OCI-LY3 (cell line): ENCODE measurements around the gene AGPAT4.

Experiments used
- H2AFZ ChIP-seq: fragments of 200-600, 300-600 bp; shearing (Covaris generic); 2 replicates; pipeline ENCODE4 v1.6.0; 2014; ENCODE audit warnings: antibody characterized with exemption, low read depth, low read length
- H3K27ac ChIP-seq: fragments of 200-600, 300-600 bp; sonication (generic); 2 replicates; pipeline ENCODE4 v1.5.1; 2014; ENCODE audit warnings: mild to moderate bottlenecking, low read length, moderate library complexity, mixed read lengths
- H3K27me3 ChIP-seq: fragments of 200-600, 300-600 bp; sonication (generic); 2 replicates; pipeline ENCODE4 v1.6.1; 2014; ENCODE audit warnings: low read depth, low read length, mixed read lengths
- H3K36me3 ChIP-seq: fragments of 200-600, 300-600 bp; sonication (generic); replicated peaks from 2 replicates; pipeline ENCODE3; 2014; ENCODE audit warnings: low read depth, low read length, mixed read lengths
- H3K4me1 ChIP-seq: fragments of 300-600, 200-600 bp; sonication (generic); 2 replicates; pipeline ENCODE4 v1.6.1; 2014; ENCODE audit warnings: low read length, mixed read lengths
- H3K4me2 ChIP-seq: fragments of 200-600, 300-600 bp; sonication (generic); 2 replicates; pipeline ENCODE4 v1.6.1; 2014; ENCODE audit warnings: low read length, mixed read lengths
- H3K4me3 ChIP-seq: fragments of 300-600, 200-600 bp; sonication (generic); 2 replicates; pipeline ENCODE4 v1.5.1; 2014; ENCODE audit warnings: antibody characterized with exemption, mild to moderate bottlenecking, low read length, moderate library complexity
- H3K79me2 ChIP-seq: fragments of 300-600, 200-600 bp; shearing (Covaris generic); 2 replicates; pipeline ENCODE4 v1.6.1; 2014; ENCODE audit warnings: mild to moderate bottlenecking, low read length, mixed read lengths
- H3K9ac ChIP-seq: fragments of 300-600, 200-600 bp; shearing (Covaris generic); 2 replicates; pipeline ENCODE4 v1.6.0; 2014; ENCODE audit warnings: mild to moderate bottlenecking, low read length, moderate library complexity
- H3K9me3 ChIP-seq: fragments of 200-600, 300-600 bp; shearing (Covaris generic); 2 replicates; pipeline ENCODE4 v1.6.1; 2014; ENCODE audit warnings: low read length, mixed read lengths; ENCODE audit not compliant: insufficient read depth
- H4K20me1 ChIP-seq: fragments of 200-600, 300-600 bp; sonication (generic); 2 replicates; pipeline ENCODE4 v1.6.1; 2016; ENCODE audit warnings: low read length, mixed read lengths; ENCODE audit not compliant: insufficient read depth
- EZH2phosphoT487 ChIP-seq: fragments of 200-600 bp; shearing (Covaris generic); IDR thresholded peaks from 2 replicates; pipeline ENCODE4 v1.6.1; 2018; ENCODE audit warnings: antibody characterized with exemption, mixed run types, low read depth
- TF ChIP-seq, protein P1 (sequence below): fragments of 200-600, 300-600 bp; sonication (generic); IDR thresholded peaks from 2 replicates; pipeline ENCODE4 v1.5.1; 2014; ENCODE audit warnings: antibody characterized with exemption, low read length, low read depth

AGPAT4 gene

GRCh38 chr6:161198783-161199460 lies 74.9 kb downstream of the AGPAT4 start:
- H3K27ac ChIP-seq = no peak overlapping the region
- no peaks in the 10 kb centered on the region for H3K79me2 ChIP-seq
- H3K4me2 ChIP-seq = no peak overlapping the region
- H3K4me3 ChIP-seq = no peak overlapping the region
- H3K36me3 ChIP-seq = no peaks in the 10 kb centered on the region
- no peaks in the 10 kb centered on the region for H3K27me3 ChIP-seq
- H4K20me1 ChIP-seq = no peaks in the 10 kb centered on the region
- no peak overlapping the region for H3K9ac ChIP-seq
- H3K9me3 ChIP-seq = no peaks in the 10 kb centered on the region
- TF ChIP-seq, protein P1, sequence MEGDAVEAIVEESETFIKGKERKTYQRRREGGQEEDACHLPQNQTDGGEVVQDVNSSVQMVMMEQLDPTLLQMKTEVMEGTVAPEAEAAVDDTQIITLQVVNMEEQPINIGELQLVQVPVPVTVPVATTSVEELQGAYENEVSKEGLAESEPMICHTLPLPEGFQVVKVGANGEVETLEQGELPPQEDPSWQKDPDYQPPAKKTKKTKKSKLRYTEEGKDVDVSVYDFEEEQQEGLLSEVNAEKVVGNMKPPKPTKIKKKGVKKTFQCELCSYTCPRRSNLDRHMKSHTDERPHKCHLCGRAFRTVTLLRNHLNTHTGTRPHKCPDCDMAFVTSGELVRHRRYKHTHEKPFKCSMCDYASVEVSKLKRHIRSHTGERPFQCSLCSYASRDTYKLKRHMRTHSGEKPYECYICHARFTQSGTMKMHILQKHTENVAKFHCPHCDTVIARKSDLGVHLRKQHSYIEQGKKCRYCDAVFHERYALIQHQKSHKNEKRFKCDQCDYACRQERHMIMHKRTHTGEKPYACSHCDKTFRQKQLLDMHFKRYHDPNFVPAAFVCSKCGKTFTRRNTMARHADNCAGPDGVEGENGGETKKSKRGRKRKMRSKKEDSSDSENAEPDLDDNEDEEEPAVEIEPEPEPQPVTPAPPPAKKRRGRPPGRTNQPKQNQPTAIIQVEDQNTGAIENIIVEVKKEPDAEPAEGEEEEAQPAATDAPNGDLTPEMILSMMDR = no peak
- TF ChIP-seq EZH2phosphoT487 = no peak
- no peak overlapping the region for H2AFZ ChIP-seq
- peaks cover 26% of the 10 kb centered on the region for H3K4me1 ChIP-seq

DNA sequence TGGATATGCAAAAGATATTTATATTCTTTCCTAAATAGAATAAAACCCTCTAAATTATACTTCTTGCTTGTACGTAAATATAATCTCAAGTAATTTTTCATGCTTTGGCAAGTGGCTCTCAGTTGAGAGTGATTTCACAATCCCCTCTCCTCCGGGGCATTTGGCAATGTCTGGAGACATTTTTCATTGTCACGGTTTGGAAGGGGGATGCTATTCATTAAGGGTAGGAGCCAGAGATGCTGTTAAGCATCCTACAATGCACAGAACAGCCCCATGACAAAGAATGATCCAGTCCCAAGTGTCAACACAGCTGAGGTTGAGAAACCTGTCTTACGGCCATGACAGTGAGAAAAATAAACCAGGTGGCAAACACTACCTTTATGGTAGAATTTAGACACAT lies 75.7 kb downstream of the AGPAT4 start:
- no peak overlapping the region for H3K4me2 ChIP-seq
- H3K36me3 ChIP-seq = no peaks in the 10 kb centered on the region
- no peaks in the 10 kb centered on the region for H3K9me3 ChIP-seq
- no peak overlapping the region for H3K9ac ChIP-seq
- H3K79me2 ChIP-seq = no peaks in the 10 kb centered on the region
- no peaks in the 10 kb centered on the region for H4K20me1 ChIP-seq
- no peaks in the 10 kb centered on the region for H3K27me3 ChIP-seq
- no peak overlapping the region for H3K27ac ChIP-seq
- peaks cover 26% of the 10 kb centered on the region for H3K4me1 ChIP-seq
- no peak for TF ChIP-seq EZH2phosphoT487
- TF ChIP-seq, protein P1 = no peak
- no peak overlapping the region for H2AFZ ChIP-seq
- H3K4me3 ChIP-seq = no peak overlapping the region

GRCh38 chr6:161195386-161195785 lies 78.5 kb downstream of the AGPAT4 start:
- Histone ChIP-seq H4K20me1 (no peaks in the 10 kb centered on the region), H3K4me2 (no peak overlapping the region), H3K9me3 (no peaks in the 10 kb centered on the region), H3K9ac (no peak overlapping the region), H3K27me3 (no peaks in the 10 kb centered on the region), H3K4me1 (peaks cover 8% of the 10 kb centered on the region), H2AFZ (no peak overlapping the region), H3K4me3 (no peak overlapping the region), H3K27ac (no peak overlapping the region), H3K79me2 (no peaks in the 10 kb centered on the region), H3K36me3 (no peaks in the 10 kb centered on the region)
- TF ChIP-seq, protein P1 = no peak
- TF ChIP-seq EZH2phosphoT487 = no peak

DNA sequence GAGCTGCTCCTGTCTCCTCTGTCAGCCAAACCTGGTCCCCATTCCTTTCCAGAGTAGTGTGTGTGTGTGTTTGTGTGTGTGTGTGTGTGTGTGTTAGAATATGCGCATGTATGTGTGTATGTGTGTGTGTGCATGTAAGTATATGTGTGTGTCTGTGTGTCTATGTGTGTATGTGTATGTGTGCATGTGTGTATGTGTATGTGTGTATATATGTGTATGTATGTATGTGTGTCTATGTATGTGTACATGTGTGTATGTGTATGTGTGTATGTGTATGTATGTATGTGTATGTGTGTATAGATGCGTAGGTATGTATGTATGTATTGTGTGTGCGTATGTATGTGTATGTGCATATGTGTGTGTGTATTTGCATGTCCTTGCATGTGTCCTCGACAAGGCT lies 79.5 kb downstream of the AGPAT4 start:
- H2AFZ ChIP-seq = no peak overlapping the region
- H3K4me3 ChIP-seq = no peak overlapping the region
- H4K20me1 ChIP-seq = no peaks in the 10 kb centered on the region
- no peak overlapping the region for H3K9ac ChIP-seq
- H3K27ac ChIP-seq = no peak overlapping the region
- H3K27me3 ChIP-seq = no peaks in the 10 kb centered on the region
- no peaks in the 10 kb centered on the region for H3K4me1 ChIP-seq
- H3K36me3 ChIP-seq = no peaks in the 10 kb centered on the region
- H3K4me2 ChIP-seq = no peak overlapping the region
- no peaks in the 10 kb centered on the region for H3K9me3 ChIP-seq
- no peak for TF ChIP-seq EZH2phosphoT487
- TF ChIP-seq, protein P1 = no peak
- H3K79me2 ChIP-seq = no peaks in the 10 kb centered on the region
